ENCODE measurements around the gene LGR6.
"Not testable (repeated sequence)": the region's sequence is repeated elsewhere in the genome, so short reads cannot be mapped to it uniquely, and the experiment has no call there.

The LGR6 gene

DNA sequence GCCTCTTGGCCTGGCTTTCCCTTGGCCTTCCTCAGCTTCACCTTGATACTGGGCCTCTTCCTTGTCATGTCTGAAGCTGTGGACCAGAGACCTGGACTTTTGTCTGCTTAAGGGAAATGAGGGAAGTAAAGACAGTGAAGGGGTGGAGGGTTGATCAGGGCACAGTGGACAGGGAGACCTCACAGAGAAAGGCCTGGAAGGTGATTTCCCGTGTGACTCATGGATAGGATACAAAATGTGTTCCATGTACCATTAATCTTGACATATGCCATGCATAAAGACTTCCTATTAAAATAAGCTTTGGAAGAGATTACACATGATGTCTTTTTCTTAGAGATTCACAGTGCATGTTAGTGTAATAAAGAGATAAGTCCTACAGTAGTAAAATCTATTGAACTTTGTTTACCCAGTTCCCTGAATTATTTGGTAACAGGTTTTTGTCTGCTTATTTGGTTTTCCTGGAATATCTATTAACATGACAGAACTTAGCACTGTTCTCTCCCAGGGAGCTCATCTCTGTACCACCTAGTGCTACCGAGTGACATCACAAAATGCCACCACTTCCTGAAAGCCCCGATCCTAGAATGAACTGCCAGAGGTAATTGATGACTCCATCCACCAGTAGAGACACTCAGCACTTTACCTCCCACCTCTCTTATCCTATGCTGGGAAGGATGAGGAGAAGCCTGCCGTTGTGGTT is 125.9 kb downstream of the LGR6 start:
- DNase-seq (ENCODE audit: low read depth in 1 of 2, low spot score in 1 of 2): no peak

DNA sequence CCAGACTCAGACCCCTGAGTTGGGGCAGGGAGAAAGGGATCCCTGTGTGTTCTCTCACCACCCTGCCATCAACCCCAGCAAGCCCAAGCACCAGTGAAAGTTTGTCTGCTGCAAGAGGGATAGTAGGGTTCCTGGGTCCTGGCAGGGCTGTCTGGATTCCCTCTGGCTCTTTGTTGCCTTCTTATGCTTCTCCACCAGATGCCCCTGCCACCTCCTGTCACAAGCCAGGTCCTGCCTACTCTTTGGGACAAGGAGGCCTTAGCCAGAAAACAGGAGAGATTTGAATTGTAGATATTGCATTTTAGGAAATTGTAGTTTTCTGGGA is 126.4 kb downstream of the LGR6 start:
- no peak for DNase-seq (ENCODE audit: low read depth in 1 of 2, low spot score in 1 of 2)

DNA sequence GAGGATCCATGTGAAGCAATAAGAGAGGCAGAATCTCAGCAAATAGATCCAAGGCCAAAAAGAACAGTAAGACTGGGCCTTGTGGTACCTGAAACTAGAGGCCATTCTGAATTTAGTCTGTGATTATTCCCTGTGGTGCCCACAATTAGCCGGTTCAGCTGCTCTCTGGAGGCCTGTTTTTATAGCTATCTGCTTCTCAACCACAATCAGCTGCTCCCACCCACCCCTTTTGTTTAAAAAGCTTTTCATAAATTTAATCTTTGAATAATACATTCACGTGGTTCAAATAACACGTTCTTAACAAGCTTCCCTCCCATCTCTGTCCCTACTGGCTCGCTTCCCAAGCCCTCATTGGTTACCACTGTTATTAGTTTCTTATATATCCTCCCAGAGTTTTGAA is 130.1 kb downstream of the LGR6 start:
- no peak for DNase-seq (ENCODE audit: low read depth in 1 of 2, low spot score in 1 of 2)

DNA sequence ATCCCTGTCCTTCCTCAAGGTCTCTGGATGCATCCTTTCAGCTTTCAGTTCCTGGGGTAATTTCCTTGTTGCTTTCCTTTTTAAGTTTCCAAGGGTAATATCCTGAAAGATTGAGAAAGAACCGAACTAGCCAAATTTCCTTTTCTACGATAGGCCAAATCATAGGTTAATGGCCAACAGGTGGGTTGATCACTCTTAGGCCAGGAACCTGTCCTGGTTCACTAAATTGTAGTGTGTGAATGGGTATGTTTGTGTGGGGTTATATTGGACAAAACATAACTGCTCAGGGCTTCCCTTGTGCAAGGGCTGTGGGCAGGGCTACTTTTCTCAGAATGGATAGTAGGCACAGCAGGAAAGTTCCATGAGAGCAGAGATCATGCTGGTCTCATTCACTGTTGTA is 131.0 kb downstream of the LGR6 start:
- DNase-seq (ENCODE audit: low read depth in 1 of 2, low spot score in 1 of 2): no peak

DNA sequence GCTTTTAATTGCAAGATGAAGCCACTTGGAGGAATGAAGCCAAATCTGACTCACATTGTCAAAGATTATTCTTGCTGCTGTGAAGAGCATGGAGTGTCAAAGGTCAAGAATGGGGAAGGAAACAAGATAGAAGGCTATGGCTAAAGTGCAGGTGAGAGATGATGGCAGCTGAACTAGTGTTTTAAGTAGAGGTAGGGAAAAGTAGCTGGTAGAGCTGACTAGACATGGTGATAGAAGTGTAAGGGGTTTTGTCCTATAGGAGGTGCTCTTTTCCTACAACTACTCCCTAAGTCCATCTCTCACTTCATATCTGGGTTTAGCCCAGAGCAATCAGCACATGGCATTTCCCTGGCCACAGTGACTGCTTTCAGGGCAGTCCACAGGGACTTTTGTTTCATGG is 136.3 kb downstream of the LGR6 start:
- DNase-seq (ENCODE audit: low read depth in 1 of 2, low spot score in 1 of 2): no peak

DNA sequence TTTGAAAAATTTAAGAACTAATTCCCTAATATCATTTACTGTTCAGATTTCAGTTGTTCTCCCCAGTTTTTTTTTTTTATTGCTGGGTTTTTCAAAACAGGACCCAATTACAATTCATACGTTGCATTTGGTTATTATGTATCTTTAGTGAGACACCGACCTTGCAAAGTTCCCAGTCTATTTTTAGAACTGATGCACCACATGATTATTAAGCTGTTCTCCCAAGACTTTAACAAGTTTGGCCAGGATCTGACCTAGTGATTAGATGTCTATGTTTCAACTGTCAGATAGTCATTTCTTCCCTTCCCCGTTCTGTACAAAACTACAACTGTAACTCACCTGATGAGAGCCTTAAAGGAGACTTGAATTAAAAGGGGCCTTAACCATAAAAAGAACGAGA is 140.3 kb downstream of the LGR6 start:
- DNase-seq (ENCODE audit: low read depth in 1 of 2, low spot score in 1 of 2): no peak

DNA sequence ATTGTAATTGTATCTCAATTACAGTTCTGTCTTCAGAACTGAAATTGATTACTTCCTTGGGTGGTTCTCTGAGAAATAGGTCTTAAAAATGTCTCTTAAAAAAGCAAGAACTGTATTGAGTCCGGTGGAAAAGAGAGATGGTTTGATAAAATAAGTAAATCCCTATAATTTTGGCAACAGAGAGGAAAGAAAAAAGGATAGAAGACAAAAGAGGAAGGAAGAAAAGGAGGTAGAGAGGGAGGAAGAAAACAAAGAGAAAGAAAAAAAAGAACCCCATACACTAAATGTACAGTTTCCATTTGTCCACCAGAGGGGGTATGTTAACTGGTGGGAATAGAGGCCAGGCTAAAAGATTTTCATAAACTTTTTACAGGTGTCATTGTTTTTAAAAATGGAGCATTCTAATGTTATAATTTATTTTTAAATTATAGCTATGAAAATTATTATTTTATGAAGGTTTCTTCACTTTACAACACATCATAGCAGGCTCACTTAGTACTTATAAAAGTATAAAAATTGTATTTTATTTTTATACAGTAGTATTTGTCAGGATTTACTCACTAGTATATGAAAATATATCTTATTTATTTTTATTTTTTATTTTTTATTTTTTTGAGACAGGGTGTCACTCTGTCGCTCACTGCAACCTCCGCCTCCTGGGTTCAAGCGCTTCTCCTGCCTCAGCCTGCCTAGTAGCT is 150.2 kb downstream of the LGR6 start:
- DNase-seq (ENCODE audit: low read depth in 1 of 2, low spot score in 1 of 2): no peak

DNA sequence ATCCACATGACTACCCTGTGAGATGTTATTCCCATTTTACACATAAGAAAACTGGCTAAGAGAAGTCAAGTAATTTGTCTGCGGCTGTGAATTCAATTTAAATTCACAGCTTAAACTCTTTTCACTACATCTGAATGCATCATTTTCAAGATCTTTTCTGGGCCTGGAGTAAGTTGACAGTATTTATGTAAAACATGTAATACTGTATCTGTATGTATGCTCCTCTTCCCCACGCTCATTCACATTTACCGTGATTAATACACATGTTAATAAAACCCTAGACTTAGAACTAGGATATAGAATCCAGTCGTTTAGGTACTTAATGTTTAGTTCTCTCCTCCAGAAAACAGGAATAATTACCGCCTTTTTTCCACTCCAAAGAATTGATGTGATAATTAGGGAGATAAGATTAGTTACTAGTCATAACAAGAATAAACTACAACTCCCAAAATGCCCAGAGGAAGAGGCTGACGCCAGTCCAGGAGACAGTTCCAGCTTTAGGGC is 154.5 kb downstream of the LGR6 start:
- no peak for DNase-seq (ENCODE audit: low read depth in 1 of 2, low spot score in 1 of 2)

DNA sequence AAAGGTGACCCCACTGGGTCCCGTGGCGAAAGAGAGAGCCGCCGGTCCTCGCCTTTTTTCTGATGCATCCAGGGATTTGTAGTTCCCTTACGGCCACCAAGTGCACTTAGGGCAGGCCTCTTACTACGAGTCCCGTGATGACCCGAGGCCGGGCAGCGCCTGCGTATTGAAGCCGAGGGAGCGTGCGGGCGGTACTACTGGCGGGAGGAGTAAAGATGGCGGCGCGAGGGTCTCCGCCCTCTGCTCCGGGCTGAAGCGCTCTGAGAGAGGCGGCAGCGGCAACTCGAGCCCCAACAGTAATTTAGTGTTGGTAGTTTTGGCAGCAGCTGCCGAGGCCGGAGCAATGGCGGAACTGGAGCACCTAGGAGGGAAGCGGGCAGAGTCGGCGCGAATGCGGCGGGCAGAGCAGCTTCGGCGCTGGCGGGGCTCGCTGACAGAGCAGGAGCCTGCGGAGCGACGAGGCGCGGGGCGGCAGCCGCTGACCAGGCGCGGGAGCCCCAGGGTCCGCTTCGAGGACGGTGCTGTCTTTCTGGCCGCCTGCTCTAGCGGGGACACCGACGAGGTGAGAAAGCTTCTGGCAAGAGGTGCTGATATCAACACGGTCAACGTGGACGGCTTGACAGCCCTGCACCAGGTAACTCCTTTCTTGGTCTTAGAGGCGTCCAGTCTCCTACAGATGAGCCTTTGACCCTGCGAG is 155.1 kb downstream of the LGR6 start, which contains the start of gene PPP1R12B:
TSS of gene PPP1R12B (plus strand) at position 191 of the 697 bp plus-strand sequence. CDS start at position 344, 153 bp downstream.
- DNase-seq (ENCODE audit: low read depth in 1 of 2, low spot score in 1 of 2): peak; percentile 78 to 96

DNA sequence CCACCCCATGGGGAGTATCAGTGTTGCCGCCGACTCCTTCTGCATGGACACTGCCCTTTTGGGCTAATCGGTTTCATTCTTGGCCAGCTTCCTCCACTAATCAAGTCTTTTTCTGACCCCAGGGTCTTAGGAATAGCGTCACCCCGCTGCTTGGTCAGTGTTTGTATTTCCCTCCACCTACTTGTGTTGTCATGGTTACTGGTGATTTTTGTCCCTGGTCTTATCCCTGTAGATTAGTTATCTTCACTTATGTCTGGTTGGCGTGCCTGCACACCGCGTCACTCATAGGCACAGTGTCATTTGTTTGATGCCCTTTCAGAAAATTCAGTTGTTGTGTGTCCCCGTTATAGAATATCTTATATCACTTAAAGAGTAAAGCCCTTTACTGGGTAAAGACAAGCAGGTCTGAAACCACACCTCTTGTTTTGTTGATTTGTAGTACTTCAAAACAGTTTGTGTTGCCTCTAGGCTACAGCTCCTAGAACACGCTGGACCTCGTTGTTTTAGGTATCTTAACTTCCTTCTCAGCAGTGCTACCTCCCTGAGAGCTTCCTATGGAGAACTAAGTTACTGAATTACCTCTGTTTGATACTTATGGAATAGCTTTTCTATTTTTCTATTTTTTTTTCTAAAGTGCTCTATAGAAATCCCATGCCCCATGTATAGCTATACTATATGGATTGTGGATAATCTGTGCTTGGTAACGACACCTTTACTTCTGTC is 155.8 kb downstream of the LGR6 start:
- peak in 1 of 2 donors; percentile 4 for DNase-seq (ENCODE audit: low read depth in 1 of 2, low spot score in 1 of 2)

DNA sequence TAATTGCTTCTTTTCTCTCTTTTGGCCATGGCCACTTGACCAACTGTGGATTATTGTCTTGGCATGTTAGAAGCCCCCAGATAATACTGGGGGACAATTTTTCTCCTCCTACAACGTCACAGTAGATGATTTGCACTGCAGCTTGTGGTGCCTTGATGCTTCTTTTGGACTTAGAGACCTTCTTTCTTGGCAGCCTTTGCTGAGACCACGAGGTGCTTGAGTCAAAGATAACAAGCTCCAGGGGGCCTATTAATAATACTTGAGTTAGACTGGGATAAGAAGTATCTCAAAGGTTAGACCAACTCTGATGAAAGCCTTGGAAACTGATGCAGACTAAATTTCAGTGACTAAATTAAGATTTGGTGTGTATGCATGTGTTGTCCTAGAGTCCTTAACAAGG is 158.1 kb downstream of the LGR6 start:
- DNase-seq (ENCODE audit: low read depth in 1 of 2, low spot score in 1 of 2): no peak

DNA sequence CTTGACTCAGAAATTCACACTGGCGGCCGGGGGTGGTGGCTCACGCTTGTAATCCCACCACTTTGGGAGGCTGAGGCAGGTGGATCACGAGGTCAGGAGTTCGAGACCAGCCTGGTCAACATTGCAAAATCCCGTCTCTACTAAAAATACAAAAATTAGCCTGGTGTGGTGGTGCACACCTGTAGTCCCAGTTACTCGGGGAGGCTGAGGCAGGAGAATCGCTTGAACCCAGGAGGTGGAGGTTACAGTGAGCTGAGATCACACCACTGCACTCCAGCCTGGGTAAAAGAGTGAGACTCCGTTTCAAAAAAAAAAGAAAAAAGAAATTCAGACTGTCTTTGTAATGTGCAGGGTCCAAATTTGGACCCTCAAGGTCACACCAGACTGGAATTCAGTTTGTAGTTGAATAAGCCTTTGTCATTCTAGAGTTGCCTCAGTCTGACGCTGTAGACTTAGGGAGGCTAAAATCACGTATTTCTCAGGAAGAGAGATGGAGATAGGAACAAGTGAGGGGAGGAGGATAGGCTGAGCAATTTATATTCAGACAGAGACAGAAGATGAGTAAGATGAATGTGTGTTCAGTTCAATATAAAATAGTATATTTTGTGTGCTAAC is 159.1 kb downstream of the LGR6 start:
- not testable (repeated sequence) for DNase-seq (ENCODE audit: low read depth in 1 of 2, low spot score in 1 of 2)

DNA sequence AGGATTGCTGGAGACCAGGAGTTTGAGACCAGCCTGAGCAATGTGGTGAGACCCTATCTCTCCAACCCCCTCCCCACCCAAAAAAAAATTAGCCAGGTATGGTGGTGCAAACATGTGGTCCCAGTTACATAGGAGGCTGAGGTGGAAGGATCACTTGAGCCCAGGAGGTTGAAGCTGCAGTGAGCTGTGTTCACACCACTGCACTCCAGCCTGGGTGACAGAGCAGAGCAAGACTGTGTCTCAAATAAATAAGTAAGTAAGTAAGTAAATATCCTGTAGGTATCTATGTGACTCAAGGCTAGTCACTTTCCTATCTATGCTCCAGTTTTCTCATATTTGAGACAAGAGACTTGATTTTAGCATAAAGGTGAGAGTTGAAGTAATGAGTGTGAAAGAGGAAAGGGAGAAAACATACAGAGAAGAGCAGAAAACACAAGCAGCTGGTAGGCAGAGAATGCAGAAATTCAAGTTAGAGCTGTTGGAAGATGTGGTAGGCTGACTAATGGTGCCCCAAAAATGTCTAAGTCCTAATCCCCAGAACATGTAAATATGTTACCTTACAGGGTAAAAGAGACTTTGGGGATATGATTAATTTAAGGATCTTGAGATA is 162.4 kb downstream of the LGR6 start:
- no peak for DNase-seq (ENCODE audit: low read depth in 1 of 2, low spot score in 1 of 2)

DNA sequence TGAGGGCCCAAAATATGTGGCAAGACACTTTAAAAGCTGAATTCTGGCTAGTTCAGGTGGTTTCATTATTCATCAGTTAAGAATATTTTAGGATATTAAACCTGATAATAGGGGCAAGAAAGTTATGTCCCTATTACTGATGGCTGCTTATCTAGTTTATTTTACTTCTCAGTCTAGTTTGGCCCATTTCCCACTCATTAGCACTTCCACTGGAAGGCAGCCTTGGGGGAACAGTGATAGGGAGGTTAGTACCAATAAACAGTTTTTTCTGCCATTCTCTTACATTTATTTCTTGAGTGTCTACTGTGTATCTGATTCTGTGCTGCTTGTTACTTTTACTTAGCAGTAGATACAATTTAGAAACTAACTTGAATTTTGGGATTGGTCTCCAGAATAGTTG is 163.9 kb downstream of the LGR6 start:
- DNase-seq (ENCODE audit: low read depth in 1 of 2, low spot score in 1 of 2): no peak

DNA sequence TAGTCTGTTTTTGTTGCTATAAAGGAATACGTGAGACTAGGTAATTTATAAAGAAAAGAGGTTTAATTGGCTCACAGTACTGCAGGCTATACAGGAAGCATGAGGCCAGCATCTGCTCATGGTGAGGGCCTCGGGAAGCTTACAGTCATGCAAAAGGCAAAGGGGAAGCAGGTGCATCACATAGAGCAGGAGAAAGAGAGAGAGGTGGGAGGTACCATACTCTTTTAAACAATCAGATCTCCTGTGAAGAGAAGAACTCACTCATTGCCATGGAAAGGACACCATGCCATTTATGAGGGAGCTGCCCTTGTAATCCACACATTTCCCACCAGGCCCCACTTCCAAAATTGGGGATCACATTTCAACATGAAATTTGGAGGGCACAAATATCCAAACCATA is 167.6 kb downstream of the LGR6 start:
- DNase-seq (ENCODE audit: low read depth in 1 of 2, low spot score in 1 of 2): no peak

DNA sequence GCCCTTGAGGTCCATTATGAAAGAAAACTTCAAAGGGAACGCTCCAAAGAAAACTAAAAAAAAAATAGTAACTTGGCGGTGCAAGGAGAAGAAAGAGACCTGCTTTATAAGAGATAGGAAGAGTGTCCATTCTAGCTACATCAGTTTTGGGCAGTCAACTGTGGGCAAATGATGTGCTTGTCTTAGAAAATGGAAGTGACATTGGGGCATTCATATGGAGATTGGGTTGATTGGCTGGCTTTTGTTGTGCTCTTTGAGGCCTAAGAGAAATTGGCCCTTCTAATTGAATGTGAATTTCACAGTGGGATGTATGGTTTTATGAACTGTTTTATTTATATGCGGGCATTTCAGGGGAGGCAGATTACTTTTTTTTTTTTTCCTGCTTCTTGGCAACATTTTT is 168.1 kb downstream of the LGR6 start:
- no peak for DNase-seq (ENCODE audit: low read depth in 1 of 2, low spot score in 1 of 2)

DNA sequence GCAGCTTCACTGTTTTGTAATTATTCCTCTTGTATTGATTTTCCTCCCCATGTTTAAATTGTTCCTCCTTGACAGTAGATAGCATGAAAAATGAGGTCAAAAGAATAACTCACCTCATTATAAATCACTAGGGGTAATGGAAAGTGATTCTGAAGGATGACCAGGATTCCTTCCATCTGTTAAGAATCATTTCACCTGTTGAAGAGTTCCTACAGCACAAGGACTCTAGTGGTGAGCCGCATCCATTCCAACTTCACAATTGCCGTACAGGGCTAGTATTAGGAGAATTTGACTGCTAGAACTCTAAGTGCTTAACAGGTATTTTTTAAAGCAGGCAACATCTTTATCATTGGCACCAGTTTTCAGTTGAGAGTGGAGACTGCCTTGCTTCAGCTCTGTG is 168.6 kb downstream of the LGR6 start:
- no peak for DNase-seq (ENCODE audit: low read depth in 1 of 2, low spot score in 1 of 2)

DNA sequence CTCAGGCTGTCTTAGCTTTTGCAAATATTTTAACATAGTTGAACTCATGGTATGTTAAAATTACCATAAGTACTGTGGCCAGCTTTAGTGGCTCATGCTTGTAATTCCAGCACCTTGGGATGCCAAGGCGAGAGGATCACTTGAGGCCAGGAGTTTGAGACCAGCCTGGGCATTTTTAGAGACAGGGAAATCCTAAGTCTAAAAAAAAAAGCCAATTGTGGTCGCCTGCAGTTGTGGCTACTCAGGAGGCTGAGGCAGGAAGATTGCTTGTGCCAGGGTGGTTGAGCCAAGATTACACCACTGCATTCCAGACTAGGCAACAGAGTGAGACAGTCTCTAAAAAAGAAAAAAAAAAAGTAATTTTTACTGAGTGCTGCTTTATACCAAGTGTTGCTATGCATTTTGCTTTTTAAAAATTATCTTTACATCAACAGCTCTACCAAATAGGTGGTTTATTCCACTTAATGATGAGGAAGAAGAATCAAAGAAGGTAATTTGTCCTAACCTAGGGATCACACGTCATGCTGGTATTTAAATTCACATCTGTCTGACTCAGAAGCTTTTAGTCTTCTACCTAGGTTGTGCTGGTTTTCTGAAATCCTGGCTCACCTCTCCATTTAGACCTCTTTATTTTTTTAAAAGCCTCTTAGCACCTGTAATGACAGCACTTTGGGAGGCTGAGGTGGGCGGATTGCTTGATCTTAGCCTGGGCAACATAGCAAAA is 171.7 kb downstream of the LGR6 start:
- no peak for DNase-seq (ENCODE audit: low read depth in 1 of 2, low spot score in 1 of 2)

DNA sequence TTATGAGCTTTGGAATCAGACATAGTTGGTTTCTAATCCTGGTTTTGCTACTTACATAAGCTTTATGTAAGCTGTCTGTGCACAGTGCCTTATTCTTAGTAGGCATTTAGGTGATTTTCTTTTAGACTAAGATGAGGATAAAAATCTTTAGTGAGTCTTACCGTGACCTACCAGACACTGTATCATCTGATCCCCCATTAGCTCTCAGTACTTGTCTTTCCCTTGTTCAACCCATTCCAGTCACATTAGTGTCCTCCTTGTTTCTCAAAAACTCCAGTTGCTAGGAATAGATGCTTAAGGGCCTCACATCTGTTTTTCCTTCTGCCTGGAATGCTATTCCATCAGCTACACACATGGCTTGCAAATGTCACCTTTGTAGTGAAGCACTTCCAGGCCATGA is 173.7 kb downstream of the LGR6 start:
- no peak for DNase-seq (ENCODE audit: low read depth in 1 of 2, low spot score in 1 of 2)
